DND-41 (cell line): ENCODE results near the gene ZBTB12.

Experiments
- ATAC-seq: fragments of 200-7000 bp; cut with Tn5 transposase; 3 replicates; pipeline ENCODE4 v1.9.1; 2021; ENCODE audit warnings: low read depth; ENCODE audit not compliant: insufficient read depth
- DNase-seq: peaks from one replicate; pipeline ENCODE4 v3.0.0-alpha.2; 2020
- H2AFZ ChIP-seq: 2 replicates; pipeline ENCODE4 v1.6.0; 2012; ENCODE audit warnings: low read depth, low read length
- H3K27ac ChIP-seq: 2 replicates; pipeline ENCODE4 v1.5.1; 2012; ENCODE audit warnings: low read length, inconsistent platforms
- H3K27me3 ChIP-seq: fragments of 200-600 bp; sonication (generic); 2 replicates; pipeline ENCODE4 v1.6.0; 2012; ENCODE audit warnings: low read length, mild to moderate bottlenecking, inconsistent platforms; ENCODE audit not compliant: insufficient read depth, poor library complexity
- H3K36me3 ChIP-seq: 2 replicates; pipeline ENCODE4 v1.5.1; 2012; ENCODE audit warnings: low read length, inconsistent platforms; ENCODE audit not compliant: insufficient read depth
- H3K4me1 ChIP-seq: 2 replicates; pipeline ENCODE4 v1.5.1; 2012; ENCODE audit warnings: mild to moderate bottlenecking, low read length; ENCODE audit not compliant: insufficient read depth
- H3K4me2 ChIP-seq: 2 replicates; pipeline ENCODE4 v1.6.0; 2012; ENCODE audit warnings: mild to moderate bottlenecking, moderate library complexity, low read length, inconsistent platforms; ENCODE audit not compliant: insufficient read depth
- H3K4me3 ChIP-seq, 2 experiments: fragments of 200-600 bp in 1 of 2; shearing (Covaris generic) in 1 of 2; 2 replicates each; pipeline ENCODE4 v1.5.1; 2012 to 2016; ENCODE audit warnings: inconsistent platforms in 2 of 2, low read length in 2 of 2, mild to moderate bottlenecking in 2 of 2, low read depth in 1 of 2, moderate library complexity in 1 of 2
- H3K79me2 ChIP-seq: 2 replicates; pipeline ENCODE4 v1.6.0; 2012; ENCODE audit warnings: low read length, inconsistent platforms; ENCODE audit not compliant: insufficient read depth
- H3K9ac ChIP-seq: 2 replicates; pipeline ENCODE4 v1.6.0; 2012; ENCODE audit warnings: low read depth, mild to moderate bottlenecking, inconsistent platforms, low read length, moderate library complexity
- H3K9me3 ChIP-seq: 2 replicates; pipeline ENCODE4 v1.5.1; 2012; ENCODE audit warnings: low read length, moderate library complexity, mild to moderate bottlenecking, inconsistent platforms; ENCODE audit not compliant: insufficient read depth, severe bottlenecking
- H4K20me1 ChIP-seq: 2 replicates; pipeline ENCODE4 v1.6.0; 2012; ENCODE audit warnings: low read length; ENCODE audit not compliant: insufficient read depth
- CTCF ChIP-seq: IDR thresholded peaks from 2 replicates; pipeline ENCODE4 v1.5.1; 2012; ENCODE audit warnings: borderline replicate concordance, low read length, moderate library complexity, mild to moderate bottlenecking; ENCODE audit not compliant: poor library complexity, severe bottlenecking; ENCODE audit errors: extremely low read depth
- EZH2 ChIP-seq: IDR thresholded peaks from 3 replicates; pipeline ENCODE4 v1.6.1; 2012; ENCODE audit warnings: borderline replicate concordance, low read depth, mild to moderate bottlenecking, moderate library complexity, low read length, inconsistent platforms; ENCODE audit not compliant: severe bottlenecking

ZBTB12 gene

GRCh38 chr6:31906122-31906521 lies 4.2 kb upstream of the ZBTB12 start:
- H3K4me3 ChIP-seq = no peak overlapping the region
- no peak overlapping the region for H3K27ac ChIP-seq

DNA sequence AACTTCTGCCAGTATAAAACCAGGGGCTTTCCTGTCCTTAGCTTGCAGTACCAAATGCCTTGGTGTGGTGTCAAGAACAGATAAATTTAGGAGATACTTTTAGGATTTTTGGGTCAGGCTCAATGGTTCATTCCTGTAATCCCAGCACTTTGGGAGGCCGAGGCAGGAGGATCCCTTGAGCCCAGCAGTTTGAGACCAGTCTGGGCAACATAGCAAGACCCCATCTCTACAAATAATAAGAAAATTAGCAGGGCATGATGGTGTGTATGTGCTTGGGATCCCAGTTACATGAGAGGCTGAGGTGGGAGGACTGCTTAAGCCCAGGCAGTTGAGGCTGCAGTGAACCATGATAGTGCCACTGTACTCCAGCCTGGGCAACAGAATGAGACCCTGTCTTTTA lies 3.2 kb upstream of the ZBTB12 start:
- DNase-seq (no peak), ATAC-seq (no peak)
- Histone ChIP-seq H3K27me3 (peaks cover 4% of the 10 kb centered on the region), H2AFZ (no peak overlapping the region), H3K9ac (no peak overlapping the region), H3K27ac (no peak overlapping the region), H4K20me1 (no peaks in the 10 kb centered on the region), H3K79me2 (peaks cover 13% of the 10 kb centered on the region), H3K4me1 (peaks cover 23% of the 10 kb centered on the region), H3K9me3 (no peaks in the 10 kb centered on the region), H3K36me3 (peaks cover 4% of the 10 kb centered on the region; the same call in 1 of the 2 replicates), H3K4me2 (no peak overlapping the region), H3K4me3 (no peak overlapping the region)
- no peak for TF ChIP-seq EZH2
- TF ChIP-seq CTCF = no peak

More at GRCh38 chr6:31906122-31906521, 4.2 kb upstream of the ZBTB12 start:
- Histone ChIP-seq H3K27me3 (peaks cover 4% of the 10 kb centered on the region), H3K36me3 (no peaks in the 10 kb centered on the region; the same call in 1 of the 2 replicates), H4K20me1 (no peaks in the 10 kb centered on the region), H3K9me3 (no peaks in the 10 kb centered on the region), H2AFZ (no peak overlapping the region), H3K79me2 (peaks cover 6% of the 10 kb centered on the region), H3K4me1 (peaks cover 14% of the 10 kb centered on the region), H3K4me2 (no peak overlapping the region), H3K9ac (no peak overlapping the region)
- TF ChIP-seq CTCF (no peak), EZH2 (no peak)
- DNase-seq (no peak), ATAC-seq (no peak)

- Histone ChIP-seq H3K9me3 (no peaks in the 10 kb centered on the region), H3K9ac (no peak overlapping the region), H3K4me1 (peaks cover 34% of the 10 kb centered on the region), H3K4me3 (no peak overlapping the region), H3K36me3 (peaks cover 8% of the 10 kb centered on the region), H2AFZ (no peak overlapping the region), H3K27me3 (peaks cover 4% of the 10 kb centered on the region), H3K27ac (no peak overlapping the region), H3K79me2 (peaks cover 24% of the 10 kb centered on the region), H4K20me1 (peaks cover 3% of the 10 kb centered on the region; the same call in 1 of the 2 replicates), H3K4me2 (no peak overlapping the region)
- DNase-seq (no peak), ATAC-seq (no peak)
- no peak for TF ChIP-seq EZH2
- TF ChIP-seq CTCF = no peak
Measured at GRCh38 chr6:31903957-31904356, 2.1 kb upstream of the ZBTB12 start.
